ENCODE results near the gene COL7A1.

DNA sequence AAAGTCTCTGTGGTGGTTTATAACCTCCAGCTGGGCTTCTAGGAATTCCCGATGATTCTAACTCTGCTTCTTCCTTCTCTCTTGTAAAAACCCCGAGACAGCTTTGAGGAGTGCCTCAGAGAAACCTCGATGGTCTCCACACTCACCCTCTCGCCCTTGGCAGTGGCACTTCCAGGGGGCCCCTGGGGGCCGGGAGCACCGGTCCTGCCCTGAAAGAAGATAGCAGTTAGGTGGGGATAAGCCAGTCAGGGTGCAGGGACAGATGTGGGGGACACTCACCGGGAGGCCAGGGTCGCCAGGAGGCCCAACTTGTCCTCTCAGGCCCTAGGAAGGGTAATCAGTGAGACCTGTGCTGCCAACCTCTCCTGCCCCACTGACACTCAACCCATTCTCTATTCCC is 9.7 kb downstream of the COL7A1 start:
- TF ChIP-seq CTCF (IDR thresholded peaks at IDR 0.05): no peak
- TF ChIP-seq POLR2AphosphoS5 (IDR thresholded peaks at IDR 0.05): no peak
- TF ChIP-seq POLR2A (IDR thresholded peaks at IDR 0.05): no peak
- TF ChIP-seq EP300 (IDR thresholded peaks at IDR 0.05): no peak
